ENCODE measurements around the gene LANCL1.

- TF ChIP-seq CTCF (IDR thresholded peaks at IDR 0.05; ENCODE audit: poor library complexity) = no peak
- no peak for TF ChIP-seq EZH2phosphoT487 (IDR thresholded peaks at IDR 0.05; ENCODE audit: low read depth, severe bottlenecking, unreplicated experiment)
- TF ChIP-seq EZH2 (IDR thresholded peaks at IDR 0.05; ENCODE audit: borderline replicate concordance) = no peak
Measured at GRCh38 chr2:210442457-210442856, 34.1 kb downstream of the LANCL1 start.
